ENCODE measurements around the gene YPEL2. TPM values are rescaled to one million over a fixed set of nuclear protein-coding genes. Genes with fewer than 3 reads are reported as not detected.

YPEL2 gene
- total and polyA plus RNA-seq, 2 of the 13 experiments (the other 11 are each of a cell fraction or from before 2014, with no cell fraction given), result 8.5 to 21.1 TPM

DNA sequence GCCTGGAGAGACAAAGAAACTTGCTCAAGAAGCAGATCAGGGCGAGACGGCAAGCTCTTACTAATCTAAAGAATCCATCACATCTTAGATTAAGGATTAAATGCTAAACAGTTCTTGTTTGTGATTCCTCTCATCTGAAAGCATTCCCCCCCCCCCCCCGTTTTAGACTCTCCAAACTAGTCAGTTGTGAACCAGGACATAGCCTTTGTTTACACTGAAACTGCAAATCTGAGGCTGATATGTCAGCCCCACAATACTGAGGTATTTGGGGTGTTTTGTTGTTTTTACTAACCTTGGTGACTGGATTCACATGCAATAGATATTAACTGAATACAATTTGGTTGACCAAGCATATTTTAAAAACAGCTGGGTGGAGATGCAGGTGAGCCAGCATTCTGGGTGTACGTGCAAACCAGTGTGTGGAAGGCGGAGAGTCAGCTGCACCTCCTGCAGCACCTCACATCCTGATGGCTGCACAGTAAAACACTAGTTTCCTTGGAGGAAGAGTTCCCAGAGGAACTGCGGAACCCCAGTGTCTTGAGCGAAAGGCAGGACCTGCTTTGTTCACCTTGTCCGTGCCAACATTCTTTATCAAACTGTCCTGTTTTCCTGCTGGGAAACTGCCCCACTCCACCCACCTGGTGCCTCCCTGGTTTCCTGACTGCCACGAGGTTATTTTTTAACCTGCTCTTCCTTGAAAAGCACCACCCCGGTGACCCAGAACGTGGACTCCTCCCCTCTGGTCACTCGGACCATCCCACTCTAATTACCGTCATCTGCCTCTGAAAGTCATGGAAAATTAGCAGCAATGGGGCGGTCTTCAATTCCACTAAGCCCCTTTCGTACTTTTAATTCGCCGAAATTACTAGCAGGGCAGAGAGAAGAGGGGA, 1.2 kb upstream of the YPEL2 start (continued):
- TF ChIP-seq HOXA5 (CRISPR knock-in tag; IDR thresholded peaks at IDR 0.05), result peak; percentile 49; the same call in 1 of the 2 replicates
- peak; percentile 47; the same call in 1 of the 2 replicates for TF ChIP-seq ZNF362 (CRISPR knock-in tag; IDR thresholded peaks at IDR 0.05; ENCODE audit: borderline replicate concordance)
- peak; percentile 59; the same call in 1 of the 2 replicates for TF ChIP-seq ZNF777 (CRISPR knock-in tag; IDR thresholded peaks at IDR 0.05)
- TF ChIP-seq ZFAT (CRISPR knock-in tag; conservative IDR thresholded peaks at IDR 0.05), result no peak
- TF ChIP-seq ZNF644 (CRISPR knock-in tag; IDR thresholded peaks at IDR 0.05; ENCODE audit: low read depth), result 0 out of 2 replicates have a peak, but pooled peaks have one; percentile 8
- no peak for TF ChIP-seq MAFF (IDR thresholded peaks at IDR 0.05; ENCODE audit: low read depth, low read length)
- no peak for TF ChIP-seq ZNF589 (CRISPR knock-in tag; conservative IDR thresholded peaks at IDR 0.05)
- 0 out of 2 replicates have a peak, but pooled peaks have one; percentile 32 for TF ChIP-seq NRL (CRISPR knock-in tag; IDR thresholded peaks at IDR 0.05; ENCODE audit: borderline replicate concordance)
- peak; percentile 80; the same call in 1 of the 2 replicates for TF ChIP-seq KDM5B (CRISPR knock-in tag; IDR thresholded peaks at IDR 0.05; ENCODE audit: borderline replicate concordance)
- TF ChIP-seq ZNF263 (CRISPR knock-in tag; IDR thresholded peaks at IDR 0.05), result peak; percentile 51; the same call in 1 of the 2 replicates
- peak; percentile 49; the same call in 1 of the 2 replicates for TF ChIP-seq TGIF2 (CRISPR knock-in tag; IDR thresholded peaks at IDR 0.05)
- TF ChIP-seq, protein P1, sequence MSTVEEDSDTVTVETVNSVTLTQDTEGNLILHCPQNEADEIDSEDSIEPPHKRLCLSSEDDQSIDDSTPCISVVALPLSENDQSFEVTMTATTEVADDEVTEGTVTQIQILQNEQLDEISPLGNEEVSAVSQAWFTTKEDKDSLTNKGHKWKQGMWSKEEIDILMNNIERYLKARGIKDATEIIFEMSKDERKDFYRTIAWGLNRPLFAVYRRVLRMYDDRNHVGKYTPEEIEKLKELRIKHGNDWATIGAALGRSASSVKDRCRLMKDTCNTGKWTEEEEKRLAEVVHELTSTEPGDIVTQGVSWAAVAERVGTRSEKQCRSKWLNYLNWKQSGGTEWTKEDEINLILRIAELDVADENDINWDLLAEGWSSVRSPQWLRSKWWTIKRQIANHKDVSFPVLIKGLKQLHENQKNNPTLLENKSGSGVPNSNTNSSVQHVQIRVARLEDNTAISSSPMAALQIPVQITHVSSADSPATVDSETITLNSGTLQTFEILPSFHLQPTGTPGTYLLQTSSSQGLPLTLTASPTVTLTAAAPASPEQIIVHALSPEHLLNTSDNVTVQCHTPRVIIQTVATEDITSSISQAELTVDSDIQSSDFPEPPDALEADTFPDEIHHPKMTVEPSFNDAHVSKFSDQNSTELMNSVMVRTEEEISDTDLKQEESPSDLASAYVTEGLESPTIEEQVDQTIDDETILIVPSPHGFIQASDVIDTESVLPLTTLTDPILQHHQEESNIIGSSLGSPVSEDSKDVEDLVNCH (CRISPR knock-in tag; IDR thresholded peaks at IDR 0.05), result no peak
- TF ChIP-seq RFX1 (IDR thresholded peaks at IDR 0.05), result no peak
- 0 out of 2 replicates have a peak, but pooled peaks have one; percentile 33 for TF ChIP-seq NFYC (CRISPR knock-in tag; IDR thresholded peaks at IDR 0.05)
- no peak for TF ChIP-seq SETDB1 (CRISPR knock-in tag; IDR thresholded peaks at IDR 0.05; ENCODE audit: borderline replicate concordance)
- TF ChIP-seq FOXO1 (CRISPR knock-in tag; IDR thresholded peaks at IDR 0.05), result peak; percentile 15; the same call in 1 of the 2 replicates
- TF ChIP-seq SP1 (IDR thresholded peaks at IDR 0.05), result no peak
- no peak for TF ChIP-seq SP1 (CRISPR knock-in tag; IDR thresholded peaks at IDR 0.05)
- TF ChIP-seq TRIM24 (CRISPR knock-in tag; IDR thresholded peaks at IDR 0.05), result no peak
- TF ChIP-seq ZFY (CRISPR knock-in tag; IDR thresholded peaks at IDR 0.05), result no peak
- no peak for TF ChIP-seq MTF2 (CRISPR knock-in tag; IDR thresholded peaks at IDR 0.05; ENCODE audit: borderline replicate concordance)
- TF ChIP-seq, protein P2, sequence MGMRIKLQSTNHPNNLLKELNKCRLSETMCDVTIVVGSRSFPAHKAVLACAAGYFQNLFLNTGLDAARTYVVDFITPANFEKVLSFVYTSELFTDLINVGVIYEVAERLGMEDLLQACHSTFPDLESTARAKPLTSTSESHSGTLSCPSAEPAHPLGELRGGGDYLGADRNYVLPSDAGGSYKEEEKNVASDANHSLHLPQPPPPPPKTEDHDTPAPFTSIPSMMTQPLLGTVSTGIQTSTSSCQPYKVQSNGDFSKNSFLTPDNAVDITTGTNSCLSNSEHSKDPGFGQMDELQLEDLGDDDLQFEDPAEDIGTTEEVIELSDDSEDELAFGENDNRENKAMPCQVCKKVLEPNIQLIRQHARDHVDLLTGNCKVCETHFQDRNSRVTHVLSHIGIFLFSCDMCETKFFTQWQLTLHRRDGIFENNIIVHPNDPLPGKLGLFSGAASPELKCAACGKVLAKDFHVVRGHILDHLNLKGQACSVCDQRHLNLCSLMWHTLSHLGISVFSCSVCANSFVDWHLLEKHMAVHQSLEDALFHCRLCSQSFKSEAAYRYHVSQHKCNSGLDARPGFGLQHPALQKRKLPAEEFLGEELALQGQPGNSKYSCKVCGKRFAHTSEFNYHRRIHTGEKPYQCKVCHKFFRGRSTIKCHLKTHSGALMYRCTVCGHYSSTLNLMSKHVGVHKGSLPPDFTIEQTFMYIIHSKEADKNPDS (CRISPR knock-in tag; IDR thresholded peaks at IDR 0.05), result no peak
- TF ChIP-seq ZNF878 (CRISPR knock-in tag; IDR thresholded peaks at IDR 0.05), result no peak
- no peak for TF ChIP-seq ZNF12 (CRISPR knock-in tag; IDR thresholded peaks at IDR 0.05)
- no peak for TF ChIP-seq FOXM1 (CRISPR knock-in tag; IDR thresholded peaks at IDR 0.05)
- peak; percentile 91 for TF ChIP-seq SIN3A (IDR thresholded peaks at IDR 0.05; ENCODE audit: borderline replicate concordance, low read depth, low read length)
